NCI-H2196 (cell line): ENCODE results near the gene OGFR.
A peak's percentile ranks its signal among the peaks of the same experiment; 100 is the strongest.

Experiments used
- DNase-seq: peaks from one replicate; lab custom pipeline; 2025; ENCODE audit not compliant: unreplicated experiment; lab: John Stamatoyannopoulos, UW

Gene OGFR

DNA sequence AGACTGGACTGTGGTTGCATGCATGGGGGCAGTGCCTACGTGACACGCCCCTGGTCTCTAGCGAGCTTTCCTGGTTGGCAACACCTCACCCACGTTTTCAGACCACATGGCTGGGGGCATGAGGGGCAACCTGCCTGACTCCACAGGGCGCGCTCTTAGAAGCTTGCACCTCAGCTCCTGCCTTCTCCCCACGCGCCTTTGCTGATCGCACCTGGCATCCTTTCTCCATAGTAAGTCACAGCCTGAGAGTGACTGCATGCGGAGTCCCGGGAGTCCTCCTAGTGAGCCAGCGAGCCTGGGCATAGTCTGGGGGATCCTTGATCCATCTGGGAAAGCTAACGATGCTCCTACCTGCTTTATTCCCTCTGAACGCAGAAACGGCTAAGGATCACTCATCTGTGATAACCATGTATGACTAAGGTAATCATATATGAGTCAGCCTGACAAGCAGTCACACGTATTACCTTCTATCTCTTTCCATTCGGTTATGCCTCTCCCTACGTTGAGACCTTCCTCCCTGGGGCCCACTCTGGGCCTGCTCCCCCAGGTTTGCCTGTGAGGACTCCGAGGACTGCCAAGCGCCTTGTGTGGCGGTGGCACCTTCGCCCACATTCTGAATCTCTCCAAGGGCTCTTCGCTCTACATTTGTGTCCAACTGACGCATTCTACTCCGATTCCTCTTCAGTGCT, 52.4 kb downstream of the OGFR start:
- DNase-seq = no peak

DNA sequence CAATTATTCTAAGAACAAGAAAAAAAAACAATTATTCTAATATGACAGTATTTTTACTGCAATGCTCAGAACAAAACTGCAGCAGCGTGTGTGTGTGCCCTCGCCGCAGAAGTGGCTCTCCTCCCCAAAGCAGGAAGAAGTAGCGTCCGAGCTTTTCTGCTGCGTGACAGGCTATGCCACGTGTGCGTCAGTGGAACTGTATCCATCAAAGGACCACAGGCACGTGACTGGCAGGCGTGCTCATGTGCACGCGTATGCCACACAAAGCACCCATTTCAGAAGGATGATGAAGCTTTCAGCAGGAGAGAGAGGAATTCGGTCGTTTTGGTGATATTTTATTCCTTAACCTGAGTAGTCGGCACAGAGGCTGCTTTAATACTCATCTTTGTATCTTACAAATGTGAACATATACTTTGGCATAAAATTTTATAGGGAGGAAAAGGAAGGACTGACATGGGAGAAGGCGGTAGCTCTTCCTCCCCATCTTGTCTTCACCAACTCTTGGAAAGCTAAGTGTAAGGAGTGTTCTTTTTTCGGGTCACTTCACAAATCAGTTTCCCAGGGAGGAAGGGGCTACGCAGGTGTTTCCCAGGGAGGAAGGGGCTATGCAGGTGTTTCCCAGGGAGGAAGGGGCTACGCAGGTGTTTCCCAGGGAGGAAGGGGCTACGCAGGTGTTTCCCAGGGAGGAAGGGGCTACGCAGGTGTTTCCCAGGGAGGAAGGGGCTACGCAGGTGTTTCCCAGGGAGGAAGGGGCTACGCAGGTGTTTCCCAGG, 53.6 kb downstream of the OGFR start:
- DNase-seq = no peak

DNA sequence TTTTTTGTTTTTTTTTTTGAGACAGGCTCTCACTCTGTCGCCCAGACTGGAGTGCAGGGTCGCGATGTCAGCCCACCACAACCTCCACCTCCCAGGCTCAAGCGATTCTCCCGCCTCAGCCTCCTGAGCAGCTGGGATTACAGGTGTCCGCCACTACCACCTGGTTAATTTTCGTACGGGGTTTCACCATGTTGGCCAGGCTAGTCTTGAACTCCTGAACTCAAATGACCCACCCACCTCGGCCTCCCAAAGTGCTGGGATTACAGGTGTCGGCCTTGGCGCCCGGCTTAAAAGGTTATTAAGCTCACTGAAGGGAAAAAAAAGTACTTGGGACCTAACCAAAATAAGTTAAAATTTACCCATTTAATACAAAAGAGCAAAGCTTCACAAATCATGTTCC, 55.1 kb downstream of the OGFR start:
- no peak for DNase-seq

DNA sequence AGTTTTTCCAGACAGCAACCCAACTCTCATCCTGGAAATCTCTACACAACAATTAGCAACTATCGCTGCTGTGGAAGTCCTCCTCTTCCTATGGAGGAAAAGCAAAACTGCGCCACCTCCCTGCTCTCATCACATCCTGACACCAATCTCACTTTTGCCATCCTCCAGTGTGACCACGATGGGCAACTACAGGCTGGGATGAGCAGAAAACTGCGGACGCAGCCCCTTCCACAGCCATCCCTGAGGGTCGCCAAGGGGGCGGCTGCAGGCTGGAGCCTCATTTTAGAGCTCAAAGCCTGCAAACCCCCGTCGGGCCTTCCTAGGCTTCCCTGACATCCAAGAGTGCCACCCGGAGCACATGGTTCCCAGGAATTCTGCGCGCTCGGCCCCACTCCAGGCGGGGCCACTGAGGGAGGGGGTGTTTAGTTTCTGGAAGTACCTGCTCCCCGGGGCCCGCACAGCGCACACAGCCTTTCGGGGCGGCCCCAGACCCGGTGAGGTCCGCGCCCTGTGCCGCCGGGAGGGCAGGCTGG, 55.8 kb downstream of the OGFR start:
- no peak for DNase-seq

DNA sequence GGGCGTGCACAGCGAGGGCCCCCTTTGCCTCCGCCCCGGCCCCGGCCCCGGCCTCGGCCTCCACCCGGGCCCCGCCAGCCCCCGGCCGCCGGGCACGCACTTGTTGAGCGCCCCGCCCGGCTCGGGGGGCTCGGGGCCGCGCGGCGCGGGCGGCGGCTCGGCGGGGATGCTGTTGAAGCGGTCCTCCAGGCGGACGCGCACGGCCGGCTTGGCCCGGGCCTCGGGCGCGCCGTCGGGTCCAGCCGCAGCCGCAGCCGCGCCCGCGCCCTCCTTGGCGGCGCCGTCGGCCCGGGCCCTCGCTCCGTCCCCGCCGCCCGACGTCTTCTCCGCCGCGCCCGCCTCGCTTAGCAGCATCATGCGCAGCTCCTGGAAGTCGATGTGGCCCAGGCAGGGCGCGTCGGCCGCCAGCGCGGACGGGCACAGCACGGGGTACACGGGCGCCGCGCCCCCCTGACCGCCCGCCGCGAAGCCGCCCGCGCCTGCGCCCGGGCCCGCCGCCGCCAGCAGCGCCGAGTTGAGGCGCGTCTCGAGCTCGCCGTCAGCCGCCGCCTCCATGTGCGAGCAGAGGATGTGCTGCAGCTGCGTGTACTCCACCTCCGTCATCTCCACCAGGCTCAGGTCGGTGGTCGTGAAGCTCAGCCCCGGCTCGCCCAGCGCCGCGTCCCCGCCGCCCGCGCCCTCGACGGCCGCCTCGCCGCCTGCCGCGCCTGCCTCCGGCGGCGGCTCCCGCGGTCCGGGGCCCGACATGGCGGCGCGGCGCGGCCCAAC, 56.5 kb downstream of the OGFR start:
- peak; percentile 12 for DNase-seq

DNA sequence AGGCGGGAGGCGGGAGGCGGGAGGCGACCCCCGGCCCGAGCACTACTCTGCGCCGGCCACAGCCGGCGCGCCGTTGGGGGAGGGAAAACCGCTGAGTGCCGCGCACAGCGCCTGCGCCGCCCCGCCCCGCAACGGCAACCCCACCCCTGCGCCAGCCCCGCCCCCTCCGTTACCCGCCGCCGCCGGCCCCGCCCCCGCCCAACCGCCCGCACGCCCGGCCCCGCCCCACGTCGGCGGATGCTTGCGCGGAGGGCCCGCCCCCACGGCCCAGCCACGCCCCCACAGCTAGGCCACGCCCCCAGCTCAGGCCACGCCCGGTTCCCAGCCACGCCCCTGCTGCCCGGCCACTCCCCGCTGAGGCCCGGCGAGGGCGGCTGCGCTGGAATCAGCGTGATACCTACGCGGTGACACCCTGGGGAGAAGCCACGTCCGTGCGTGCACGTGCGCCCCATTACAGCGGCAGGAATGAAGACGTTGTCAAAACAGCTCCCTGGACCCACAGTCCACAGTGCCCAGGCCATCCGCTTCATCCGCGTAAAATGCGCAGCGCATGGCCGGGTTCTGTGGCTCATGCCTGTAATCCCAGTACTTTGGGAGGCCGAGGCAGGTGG, 57.2 kb downstream of the OGFR start, which contains the start of gene TCFL5:
Gene TCFL5, minus strand, starts transcription at position 97 of the 611 bp plus-strand sequence. CDS start 152 bp downstream, outside the sequence.
- peak; percentile 91 for DNase-seq
